Measurements from ENCODE around the gene ARL6.

DNA sequence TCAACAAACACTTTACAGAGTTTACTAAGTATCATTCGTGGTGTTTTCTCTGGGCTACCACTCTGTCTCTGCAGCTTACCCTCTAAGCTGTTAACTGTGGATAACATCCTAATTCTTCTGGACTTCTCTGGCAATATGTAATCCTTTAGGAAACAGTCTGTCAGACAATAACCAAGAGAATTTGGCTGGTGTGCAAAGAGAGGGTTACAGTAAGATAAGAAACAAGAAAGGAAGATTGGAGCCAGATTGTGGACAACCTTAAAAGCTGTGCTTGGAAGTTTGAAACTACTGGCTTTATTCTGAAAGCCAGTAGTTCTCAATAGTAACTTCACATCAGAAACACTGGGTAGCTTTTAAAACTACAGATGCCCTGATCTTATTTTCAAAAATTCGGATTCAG, 778 bp downstream of the ARL6 start:
- TF ChIP-seq, protein P1, sequence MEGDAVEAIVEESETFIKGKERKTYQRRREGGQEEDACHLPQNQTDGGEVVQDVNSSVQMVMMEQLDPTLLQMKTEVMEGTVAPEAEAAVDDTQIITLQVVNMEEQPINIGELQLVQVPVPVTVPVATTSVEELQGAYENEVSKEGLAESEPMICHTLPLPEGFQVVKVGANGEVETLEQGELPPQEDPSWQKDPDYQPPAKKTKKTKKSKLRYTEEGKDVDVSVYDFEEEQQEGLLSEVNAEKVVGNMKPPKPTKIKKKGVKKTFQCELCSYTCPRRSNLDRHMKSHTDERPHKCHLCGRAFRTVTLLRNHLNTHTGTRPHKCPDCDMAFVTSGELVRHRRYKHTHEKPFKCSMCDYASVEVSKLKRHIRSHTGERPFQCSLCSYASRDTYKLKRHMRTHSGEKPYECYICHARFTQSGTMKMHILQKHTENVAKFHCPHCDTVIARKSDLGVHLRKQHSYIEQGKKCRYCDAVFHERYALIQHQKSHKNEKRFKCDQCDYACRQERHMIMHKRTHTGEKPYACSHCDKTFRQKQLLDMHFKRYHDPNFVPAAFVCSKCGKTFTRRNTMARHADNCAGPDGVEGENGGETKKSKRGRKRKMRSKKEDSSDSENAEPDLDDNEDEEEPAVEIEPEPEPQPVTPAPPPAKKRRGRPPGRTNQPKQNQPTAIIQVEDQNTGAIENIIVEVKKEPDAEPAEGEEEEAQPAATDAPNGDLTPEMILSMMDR (IDR thresholded peaks at IDR 0.05): no peak
- no peak for TF ChIP-seq POLR2AphosphoS5 (IDR thresholded peaks at IDR 0.05; ENCODE audit: low read depth, low read length)
- TF ChIP-seq, protein P2, sequence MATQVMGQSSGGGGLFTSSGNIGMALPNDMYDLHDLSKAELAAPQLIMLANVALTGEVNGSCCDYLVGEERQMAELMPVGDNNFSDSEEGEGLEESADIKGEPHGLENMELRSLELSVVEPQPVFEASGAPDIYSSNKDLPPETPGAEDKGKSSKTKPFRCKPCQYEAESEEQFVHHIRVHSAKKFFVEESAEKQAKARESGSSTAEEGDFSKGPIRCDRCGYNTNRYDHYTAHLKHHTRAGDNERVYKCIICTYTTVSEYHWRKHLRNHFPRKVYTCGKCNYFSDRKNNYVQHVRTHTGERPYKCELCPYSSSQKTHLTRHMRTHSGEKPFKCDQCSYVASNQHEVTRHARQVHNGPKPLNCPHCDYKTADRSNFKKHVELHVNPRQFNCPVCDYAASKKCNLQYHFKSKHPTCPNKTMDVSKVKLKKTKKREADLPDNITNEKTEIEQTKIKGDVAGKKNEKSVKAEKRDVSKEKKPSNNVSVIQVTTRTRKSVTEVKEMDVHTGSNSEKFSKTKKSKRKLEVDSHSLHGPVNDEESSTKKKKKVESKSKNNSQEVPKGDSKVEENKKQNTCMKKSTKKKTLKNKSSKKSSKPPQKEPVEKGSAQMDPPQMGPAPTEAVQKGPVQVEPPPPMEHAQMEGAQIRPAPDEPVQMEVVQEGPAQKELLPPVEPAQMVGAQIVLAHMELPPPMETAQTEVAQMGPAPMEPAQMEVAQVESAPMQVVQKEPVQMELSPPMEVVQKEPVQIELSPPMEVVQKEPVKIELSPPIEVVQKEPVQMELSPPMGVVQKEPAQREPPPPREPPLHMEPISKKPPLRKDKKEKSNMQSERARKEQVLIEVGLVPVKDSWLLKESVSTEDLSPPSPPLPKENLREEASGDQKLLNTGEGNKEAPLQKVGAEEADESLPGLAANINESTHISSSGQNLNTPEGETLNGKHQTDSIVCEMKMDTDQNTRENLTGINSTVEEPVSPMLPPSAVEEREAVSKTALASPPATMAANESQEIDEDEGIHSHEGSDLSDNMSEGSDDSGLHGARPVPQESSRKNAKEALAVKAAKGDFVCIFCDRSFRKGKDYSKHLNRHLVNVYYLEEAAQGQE (IDR thresholded peaks at IDR 0.05; ENCODE audit: insufficient read depth in 1 of 2, low read depth in 2 of 2, low read length in 1 of 2): no peak
- no peak for TF ChIP-seq TCF7L2 (IDR thresholded peaks at IDR 0.05; ENCODE audit: low read depth, low read length)
- no peak for TF ChIP-seq SIN3A (IDR thresholded peaks at IDR 0.05; ENCODE audit: borderline replicate concordance, insufficient read depth, low read depth, low read length)
